Activated CD4-positive, alpha-beta T cell treated with anti-CD3 and anti-CD28 coated beads, Interleukin-2, amount 50 U/mL, for 1 hour (primary cell): ENCODE measurements around the gene ATP9A.
"Not testable (repeated sequence)": the region's sequence is repeated elsewhere in the genome, so short reads cannot be mapped to it uniquely, and the experiment has no call there.

Source experiments
- DNase-seq: peaks from one replicate; pipeline ENCODE4 v3.0.0-alpha.2; 2020

ATP9A gene

GRCh38 chr20:51752343-51752951 is 15.7 kb downstream of the ATP9A start:
- DNase-seq = no peak

GRCh38 chr20:51750770-51751388 is 17.3 kb downstream of the ATP9A start:
- DNase-seq = no peak

GRCh38 chr20:51750037-51750769 is 18.0 kb downstream of the ATP9A start:
- no peak for DNase-seq

GRCh38 chr20:51749674-51750036 is 18.5 kb downstream of the ATP9A start:
- DNase-seq = no peak

DNA sequence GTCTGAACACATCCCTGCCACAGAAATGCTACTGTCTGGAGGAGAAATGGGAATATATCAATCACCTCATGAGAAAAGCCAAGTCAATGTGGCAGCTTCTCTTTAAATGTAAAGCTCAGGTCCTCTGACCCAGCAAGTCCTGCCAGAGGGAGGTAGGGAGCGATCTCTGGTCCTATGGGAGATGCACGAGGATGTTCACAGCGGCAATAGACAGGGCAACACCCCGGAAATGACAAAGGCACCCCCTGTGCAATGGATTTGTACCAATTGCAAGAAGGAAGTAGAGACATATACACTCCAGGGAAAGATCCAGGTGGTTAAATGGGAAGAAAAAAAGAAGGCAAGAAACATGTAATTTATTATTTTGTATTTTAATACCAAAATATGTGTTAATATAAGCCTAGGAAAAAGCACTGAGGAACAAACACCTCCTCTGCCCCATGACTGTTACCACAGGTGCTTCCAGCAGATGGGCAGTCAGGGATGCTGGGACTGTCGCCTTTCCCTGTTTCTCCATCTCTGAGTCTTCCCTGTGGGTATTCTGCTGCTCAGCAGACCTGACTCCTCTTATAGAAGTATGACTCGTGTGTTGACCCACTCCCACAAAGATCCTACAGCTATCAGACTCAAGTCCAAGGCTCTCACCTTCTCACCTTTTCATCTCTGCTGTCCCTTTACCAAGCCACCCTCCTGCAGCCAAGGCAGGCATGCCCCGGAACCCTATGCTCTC is 20.8 kb downstream of the ATP9A start:
- no peak for DNase-seq

- DNase-seq = no peak
These were observed 22.4 kb downstream of the ATP9A start for GRCh38 chr20:51745804-51746203.

GRCh38 chr20:51740838-51741237 is 27.4 kb downstream of the ATP9A start:
- DNase-seq = no peak

- DNase-seq = not testable (repeated sequence)
These were observed 27.9 kb downstream of the ATP9A start for GRCh38 chr20:51740308-51740707.

DNA sequence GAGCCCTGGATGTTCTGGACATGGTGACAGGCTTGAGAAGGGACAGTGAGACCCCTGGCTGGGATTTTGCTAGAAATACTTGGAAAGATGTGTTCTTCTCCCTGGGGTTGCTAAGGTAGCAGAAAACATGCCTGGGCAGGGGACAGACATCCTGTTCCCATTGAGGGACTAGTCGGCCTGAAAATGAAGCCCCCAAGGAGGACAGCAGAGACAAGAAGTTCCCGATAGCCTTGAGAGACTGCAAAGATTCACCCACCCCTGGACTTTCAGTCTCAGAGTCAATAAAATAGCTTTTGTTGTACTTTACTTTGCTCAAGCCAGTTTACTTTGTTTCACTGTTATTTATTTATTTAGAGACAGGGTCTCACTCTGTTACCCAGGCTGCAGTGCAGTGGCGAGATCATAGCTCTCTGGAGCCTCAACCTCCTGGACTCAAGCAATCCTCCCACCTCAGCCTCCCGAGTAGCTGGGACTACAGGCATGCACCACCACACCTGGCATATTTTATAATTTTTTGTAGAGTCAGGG is 28.4 kb downstream of the ATP9A start:
- no peak for DNase-seq

DNA sequence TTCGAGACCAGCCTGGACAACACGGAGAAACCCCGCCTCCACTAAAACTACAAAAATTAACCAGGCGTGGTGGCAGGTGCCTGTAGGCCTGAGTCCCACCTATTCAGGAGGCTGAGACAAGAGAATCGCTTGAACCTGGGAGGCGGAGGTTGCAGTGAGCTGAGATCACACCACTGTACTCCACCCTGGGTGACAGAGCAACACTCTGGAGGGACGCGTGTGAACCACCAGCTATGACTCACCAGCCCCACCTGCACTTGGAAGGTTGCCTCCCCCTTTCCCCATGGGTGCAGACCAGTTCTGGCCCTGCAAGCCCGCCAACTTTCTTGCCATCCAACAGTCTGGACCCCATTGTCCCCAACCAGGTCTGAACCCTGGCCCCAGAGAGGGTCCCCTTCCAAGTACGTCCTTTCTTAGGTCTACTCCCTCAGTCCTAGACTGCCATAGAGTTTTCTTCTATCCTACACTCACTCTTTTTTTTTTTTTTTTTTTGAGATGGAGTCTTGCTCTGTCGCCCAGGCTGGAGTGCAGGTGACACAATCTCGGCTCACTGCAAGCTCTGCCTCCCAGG is 29.2 kb downstream of the ATP9A start:
- no peak for DNase-seq

- not testable (repeated sequence) for DNase-seq
These were observed 29.9 kb downstream of the ATP9A start for GRCh38 chr20:51738261-51738660.

DNA sequence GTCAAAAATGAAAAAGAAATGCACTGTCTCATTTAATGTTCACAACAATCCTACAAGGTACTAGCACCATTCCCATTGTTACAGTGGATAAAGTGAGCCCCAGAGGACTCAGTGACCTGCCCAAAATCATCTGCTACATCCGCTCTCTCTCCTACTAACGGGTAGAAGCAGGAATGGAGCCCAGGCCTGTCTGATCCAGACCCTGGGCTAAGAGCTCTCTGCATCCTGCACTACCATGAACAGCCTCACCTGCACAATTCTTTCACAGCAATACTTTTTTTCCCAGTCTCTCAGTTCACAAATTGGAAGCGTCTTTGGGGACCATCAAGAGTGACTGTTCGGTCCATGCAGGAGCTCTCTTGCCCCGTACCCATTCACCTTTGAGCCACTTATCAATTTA is 31.2 kb downstream of the ATP9A start:
- no peak for DNase-seq

DNA sequence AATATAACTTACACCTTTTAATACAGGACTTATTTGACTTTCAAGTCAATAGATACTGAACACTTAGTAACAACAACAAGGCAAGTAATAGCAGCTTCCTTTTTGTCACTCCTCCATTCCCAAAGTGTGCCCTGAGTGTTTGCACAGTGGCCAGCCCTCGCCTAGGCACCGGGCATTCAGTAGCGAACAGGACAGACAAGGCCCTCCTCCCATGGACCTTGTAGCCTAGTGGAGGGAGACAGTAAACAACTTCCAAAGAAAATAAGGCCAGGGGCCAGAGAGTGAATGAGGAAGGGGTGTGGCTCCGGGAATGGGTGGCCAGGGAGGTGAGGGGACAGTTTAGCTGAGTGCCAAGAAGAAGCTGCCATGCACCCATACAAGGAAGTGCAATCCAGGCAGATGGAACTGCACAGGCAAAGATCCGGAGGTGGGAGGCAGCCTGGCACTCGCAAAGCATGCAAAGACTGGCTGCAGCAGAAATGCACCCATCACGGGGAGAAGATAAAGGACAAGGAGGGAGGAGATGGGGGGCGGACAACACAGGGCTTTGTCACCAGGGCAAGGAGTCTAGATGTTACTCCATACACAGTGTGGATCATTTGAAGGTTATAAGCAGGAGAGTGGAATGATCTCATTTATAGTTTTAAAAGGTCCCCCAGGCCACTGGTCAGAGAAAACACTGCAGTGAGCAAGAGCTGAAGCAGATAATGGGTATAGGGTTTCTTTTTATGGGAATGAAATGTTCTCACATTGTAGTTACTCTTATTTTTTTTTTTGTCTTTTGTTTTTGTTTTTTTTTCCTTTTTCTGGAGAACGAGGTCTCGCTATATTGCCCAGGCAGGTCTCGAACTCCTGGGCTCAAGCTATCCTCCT is 32.2 kb downstream of the ATP9A start:
- DNase-seq = no peak

DNA sequence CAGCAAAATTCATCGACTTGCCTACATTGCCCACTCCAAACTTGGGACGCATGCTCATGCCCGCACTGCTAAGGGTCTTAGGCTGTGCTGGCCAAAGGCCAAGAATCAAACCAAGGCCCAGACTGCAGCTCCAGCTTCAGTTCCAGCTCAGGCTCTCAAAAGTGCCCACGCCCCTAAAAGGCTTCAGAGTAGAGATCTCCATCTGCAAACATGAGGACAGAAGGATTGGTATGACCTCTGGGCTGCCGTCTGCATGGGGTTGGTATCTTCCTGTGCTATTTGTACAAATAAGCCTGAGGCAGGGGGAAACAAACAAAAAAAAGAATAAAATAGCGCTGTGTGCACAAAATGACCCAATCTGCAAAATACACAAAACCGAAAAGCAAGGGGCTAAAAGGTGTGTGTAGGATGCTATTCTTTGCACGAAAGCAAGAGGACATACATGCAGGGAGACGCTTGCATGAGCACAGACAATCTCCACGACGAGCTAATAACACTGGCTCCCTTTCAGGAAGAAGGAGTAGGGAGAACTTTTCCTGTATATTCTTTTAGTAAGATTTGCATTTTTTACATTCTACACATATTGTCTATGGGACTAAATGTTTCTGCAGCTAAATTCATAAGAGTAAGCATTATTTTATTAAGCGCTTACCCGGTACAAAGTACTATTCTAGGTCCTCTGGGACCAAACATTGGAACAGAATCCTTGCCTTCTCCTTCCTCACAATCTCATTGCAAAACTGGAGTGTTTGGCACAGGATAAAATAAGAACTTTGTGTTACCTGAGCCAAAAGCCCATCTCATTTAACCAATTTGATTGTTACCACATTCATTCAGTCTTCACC is 33.1 kb downstream of the ATP9A start:
- no peak for DNase-seq

DNA sequence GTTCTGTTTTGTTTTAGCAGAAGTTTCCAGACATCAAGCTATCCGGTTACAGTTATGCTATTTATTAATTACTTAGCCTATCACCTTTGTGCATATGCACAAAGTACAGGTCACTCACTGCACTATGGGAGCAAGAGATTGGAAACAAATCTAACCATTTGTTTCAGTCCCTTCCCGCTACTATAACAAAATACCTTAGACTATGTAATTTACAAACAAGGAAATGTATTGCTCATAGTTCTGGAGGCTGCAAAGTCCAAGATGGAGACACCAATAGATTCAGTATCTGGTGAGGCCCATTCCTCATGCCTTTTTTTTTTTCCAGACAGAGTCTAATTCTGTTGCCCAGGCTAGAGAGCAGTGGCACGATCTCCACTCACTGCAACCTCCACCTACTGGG is 35.1 kb downstream of the ATP9A start:
- no peak for DNase-seq

GRCh38 chr20:51732096-51732791 is 35.9 kb downstream of the ATP9A start:
- DNase-seq = no peak

DNA sequence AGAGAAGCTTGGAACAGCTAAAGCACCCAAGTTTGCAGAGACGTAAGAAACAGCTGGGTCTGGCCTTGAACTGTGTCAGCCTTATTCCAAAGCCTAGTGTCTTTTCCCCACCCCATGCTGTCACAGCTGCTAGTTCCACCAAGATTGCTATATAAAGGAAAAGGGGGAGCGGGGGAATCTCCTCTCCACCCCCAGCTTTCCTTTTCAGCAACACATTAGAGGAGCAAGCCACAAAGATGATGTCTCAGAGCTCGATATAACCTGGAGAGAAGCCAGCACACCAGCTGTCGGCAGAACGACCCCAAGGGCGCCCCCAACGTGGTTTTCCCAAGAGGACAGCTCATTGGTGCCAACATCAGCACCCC is 36.5 kb downstream of the ATP9A start:
- no peak for DNase-seq

GRCh38 chr20:51729771-51730170 is 38.4 kb downstream of the ATP9A start:
- no peak for DNase-seq

DNA sequence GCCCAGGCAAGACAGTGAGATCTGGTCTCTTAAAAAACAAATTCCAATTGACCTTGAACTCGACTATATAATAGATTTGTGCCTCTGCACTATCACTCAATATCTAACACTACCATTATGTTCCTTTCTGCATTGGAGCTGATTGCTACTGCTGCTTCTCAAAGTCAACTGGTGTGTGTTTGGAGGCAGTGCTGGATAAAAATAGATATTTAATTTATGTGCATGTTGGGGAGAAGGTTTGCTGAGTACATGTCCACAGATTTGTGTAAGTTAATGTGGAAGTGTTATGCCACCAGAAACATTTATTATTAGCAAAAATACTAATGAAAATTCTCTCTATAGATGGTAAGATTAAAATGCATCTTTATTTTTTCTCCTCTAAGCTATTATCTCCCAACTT is 39.5 kb downstream of the ATP9A start:
- no peak for DNase-seq

GRCh38 chr20:51727872-51728271 is 40.3 kb downstream of the ATP9A start:
- no peak for DNase-seq
